ENCODE results near the gene KLHL3.

The KLHL3 gene

GRCh38 chr5:137760719-137761516 is 25.0 kb upstream of the KLHL3 start:
- DNase-seq (ENCODE audit: low spot score), result no peak
- no peak for TF ChIP-seq CTCF (IDR thresholded peaks at IDR 0.05; ENCODE audit: extremely low read depth, insufficient read depth, missing control alignments)
- in situ Hi-C loops (cut with MboI; ENCODE audit: low pct_unique_long_range_greater_than_20kb, low sequenced_read_pairs, unreplicated experiment), result no loop called here

- DNase-seq (ENCODE audit: low spot score), result no peak
- in situ Hi-C loops (cut with MboI; ENCODE audit: low pct_unique_long_range_greater_than_20kb, low sequenced_read_pairs, unreplicated experiment), result no loop called here
- TF ChIP-seq CTCF (IDR thresholded peaks at IDR 0.05; ENCODE audit: extremely low read depth, insufficient read depth, missing control alignments), result no peak
Measured at GRCh38 chr5:137760294-137760693, 24.4 kb upstream of the KLHL3 start.

GRCh38 chr5:137758715-137759306 is 22.9 kb upstream of the KLHL3 start:
- DNase-seq (ENCODE audit: low spot score), result no peak
- in situ Hi-C loops (cut with MboI; ENCODE audit: low pct_unique_long_range_greater_than_20kb, low sequenced_read_pairs, unreplicated experiment), result no loop called here
- TF ChIP-seq CTCF (IDR thresholded peaks at IDR 0.05; ENCODE audit: extremely low read depth, insufficient read depth, missing control alignments), result no peak

- TF ChIP-seq CTCF (IDR thresholded peaks at IDR 0.05; ENCODE audit: extremely low read depth, insufficient read depth, missing control alignments), result no peak
- in situ Hi-C loops (cut with MboI; ENCODE audit: low pct_unique_long_range_greater_than_20kb, low sequenced_read_pairs, unreplicated experiment), result no loop called here
- DNase-seq (ENCODE audit: low spot score), result no peak
Measured at GRCh38 chr5:137758121-137758520, 22.2 kb upstream of the KLHL3 start.

- no peak for TF ChIP-seq CTCF (IDR thresholded peaks at IDR 0.05; ENCODE audit: extremely low read depth, insufficient read depth, missing control alignments)
- in situ Hi-C loops (cut with MboI; ENCODE audit: low pct_unique_long_range_greater_than_20kb, low sequenced_read_pairs, unreplicated experiment), result no loop called here
- no peak for DNase-seq (ENCODE audit: low spot score)
Measured at GRCh38 chr5:137757634-137758033, 21.7 kb upstream of the KLHL3 start.

- in situ Hi-C loops (cut with MboI; ENCODE audit: low pct_unique_long_range_greater_than_20kb, low sequenced_read_pairs, unreplicated experiment), result no loop called here
- no peak for TF ChIP-seq CTCF (IDR thresholded peaks at IDR 0.05; ENCODE audit: extremely low read depth, insufficient read depth, missing control alignments)
- DNase-seq (ENCODE audit: low spot score), result no peak
Measured at GRCh38 chr5:137754961-137755762, 19.3 kb upstream of the KLHL3 start.
